Retina (tissue), 1 donor: ENCODE results near the gene CELF2.

Experiments used
- DNase-seq: peaks from one replicate; pipeline ENCODE4 v3.0.0-alpha.2; 2016

CELF2 gene

GRCh38 chr10:11206676-11207559 is 189.2 kb downstream of the CELF2 start:
- peak; percentile 36 for DNase-seq

- DNase-seq, result no peak
These were observed 189.8 kb downstream of the CELF2 start for GRCh38 chr10:11207560-11207844.

- no peak for DNase-seq
These were observed 190.6 kb downstream of the CELF2 start for GRCh38 chr10:11208243-11208642.

GRCh38 chr10:11208908-11209829 is 191.5 kb downstream of the CELF2 start:
- DNase-seq, result no peak

- no peak for DNase-seq
These were observed 192.1 kb downstream of the CELF2 start for GRCh38 chr10:11209830-11210181.

GRCh38 chr10:11210211-11210922 is 192.7 kb downstream of the CELF2 start:
- no peak for DNase-seq

GRCh38 chr10:11212288-11213085 is 194.8 kb downstream of the CELF2 start:
- DNase-seq, result no peak

- no peak for DNase-seq
These were observed 195.5 kb downstream of the CELF2 start for GRCh38 chr10:11213137-11213536.

GRCh38 chr10:11214407-11214806 is 196.7 kb downstream of the CELF2 start:
- DNase-seq, result no peak

GRCh38 chr10:11215471-11215870 is 197.8 kb downstream of the CELF2 start:
- no peak for DNase-seq

- DNase-seq, result no peak
These were observed 199.8 kb downstream of the CELF2 start for GRCh38 chr10:11217521-11217920.

GRCh38 chr10:11218395-11218794 is 200.7 kb downstream of the CELF2 start:
- DNase-seq, result no peak

- no peak for DNase-seq
These were observed 201.8 kb downstream of the CELF2 start for GRCh38 chr10:11219431-11219830.

GRCh38 chr10:11223081-11223480 is 205.4 kb downstream of the CELF2 start:
- no peak for DNase-seq

- no peak for DNase-seq
These were observed 206.0 kb downstream of the CELF2 start for GRCh38 chr10:11223507-11224140.

GRCh38 chr10:11224321-11224720 is 206.6 kb downstream of the CELF2 start:
- DNase-seq, result no peak

- DNase-seq, result no peak
These were observed 207.2 kb downstream of the CELF2 start for GRCh38 chr10:11224792-11225416.

- DNase-seq, result no peak
These were observed 208.3 kb downstream of the CELF2 start for GRCh38 chr10:11225935-11226334.

- no peak for DNase-seq
These were observed 209.4 kb downstream of the CELF2 start for GRCh38 chr10:11227103-11227502.

- no peak for DNase-seq
These were observed 212.2 kb downstream of the CELF2 start for GRCh38 chr10:11229893-11230292.

- DNase-seq, result no peak
These were observed 213.0 kb downstream of the CELF2 start for GRCh38 chr10:11230498-11231167.
